ENCODE measurements around the gene SPG11. TPM values are rescaled to one million over a fixed set of nuclear protein-coding genes. Genes with fewer than 3 reads are reported as not detected.

The SPG11 gene
- polyA plus RNA-seq, 4 donors: 33.5 to 63.8 (median 34.7) TPM

- Histone ChIP-seq H3K27ac (ENCODE audit: low read depth in 1 of 3, low read length in 2 of 3) (no peak overlapping the region), H3K36me3 (ENCODE audit: control insufficient read depth in 3 of 3, insufficient read depth in 2 of 3, low read depth in 1 of 3, low read length in 3 of 3) (peaks cover 20 to 50% (median 28%) of the 10 kb centered on the region in 3 donors), H3K4me1 (ENCODE audit: control insufficient read depth in 3 of 3, insufficient read depth in 2 of 3, low read depth in 1 of 3, low read length in 2 of 3) (no peaks in the 10 kb centered on the region), H3K9me3 (ENCODE audit: control insufficient read depth in 2 of 2, insufficient read depth in 1 of 2, low read depth in 1 of 2, low read length in 1 of 2) (no peaks in the 10 kb centered on the region), H3K27me3 (ENCODE audit: control insufficient read depth in 3 of 3, insufficient read depth in 3 of 3, low read length in 3 of 3) (no peaks in the 10 kb centered on the region), H3K4me3 (ENCODE audit: low read depth in 1 of 3, low read length in 3 of 3) (no peak overlapping the region)
- FAIRE-seq: no peak
- WGBS, 3 donors: 91 to 96% (median 95%) methylated on average over 3 of the region's 3 CpGs
- DNase-seq: no peak
Measured at GRCh38 chr15:44595656-44596510, 67.6 kb downstream of the SPG11 start.

- Histone ChIP-seq H3K36me3 (ENCODE audit: control insufficient read depth in 3 of 3, insufficient read depth in 2 of 3, low read depth in 1 of 3, low read length in 3 of 3) (peaks cover 23 to 50% (median 30%) of the 10 kb centered on the region in 3 donors), H3K27ac (ENCODE audit: low read depth in 1 of 3, low read length in 2 of 3) (no peak overlapping the region), H3K4me3 (ENCODE audit: low read depth in 1 of 3, low read length in 3 of 3) (no peak overlapping the region), H3K9me3 (ENCODE audit: control insufficient read depth in 2 of 2, insufficient read depth in 1 of 2, low read depth in 1 of 2, low read length in 1 of 2) (no peaks in the 10 kb centered on the region), H3K27me3 (ENCODE audit: control insufficient read depth in 3 of 3, insufficient read depth in 3 of 3, low read length in 3 of 3) (no peaks in the 10 kb centered on the region), H3K4me1 (ENCODE audit: control insufficient read depth in 3 of 3, insufficient read depth in 2 of 3, low read depth in 1 of 3, low read length in 2 of 3) (no peaks in the 10 kb centered on the region)
- DNase-seq (no peak), FAIRE-seq (no peak)
- 45 to 77% (median 67%) methylated on average over 1 of the region's 1 CpG for WGBS, 3 donors
Measured at GRCh38 chr15:44595246-44595645, 68.2 kb downstream of the SPG11 start.

GRCh38 chr15:44593042-44593736, 70.3 kb downstream of the SPG11 start:
- WGBS, 3 donors: 87 to 90% (median 87%) methylated on average over 7 of the region's 7 CpGs
- DNase-seq (no peak), FAIRE-seq (no peak)
- no peaks in the 10 kb centered on the region for H3K4me1 ChIP-seq (ENCODE audit: control insufficient read depth in 3 of 3, insufficient read depth in 2 of 3, low read depth in 1 of 3, low read length in 2 of 3)
- H3K27me3 ChIP-seq (ENCODE audit: control insufficient read depth in 3 of 3, insufficient read depth in 3 of 3, low read length in 3 of 3): no peaks in the 10 kb centered on the region
- H3K9me3 ChIP-seq (ENCODE audit: control insufficient read depth in 2 of 2, insufficient read depth in 1 of 2, low read depth in 1 of 2, low read length in 1 of 2): peaks cover 0 to 9% of the 10 kb centered on the region in 2 donors
- H3K27ac ChIP-seq (ENCODE audit: low read depth in 1 of 3, low read length in 2 of 3): no peak overlapping the region
- H3K4me3 ChIP-seq (ENCODE audit: low read depth in 1 of 3, low read length in 3 of 3): no peak overlapping the region
- peaks cover 24 to 59% (median 37%) of the 10 kb centered on the region in 3 donors for H3K36me3 ChIP-seq (ENCODE audit: control insufficient read depth in 3 of 3, insufficient read depth in 2 of 3, low read depth in 1 of 3, low read length in 3 of 3)

- Histone ChIP-seq H3K27me3 (ENCODE audit: control insufficient read depth in 3 of 3, insufficient read depth in 3 of 3, low read length in 3 of 3) (no peaks in the 10 kb centered on the region), H3K9me3 (ENCODE audit: control insufficient read depth in 2 of 2, insufficient read depth in 1 of 2, low read depth in 1 of 2, low read length in 1 of 2) (peaks cover 0 to 9% of the 10 kb centered on the region in 2 donors), H3K4me3 (ENCODE audit: low read depth in 1 of 3, low read length in 3 of 3) (no peak overlapping the region), H3K4me1 (ENCODE audit: control insufficient read depth in 3 of 3, insufficient read depth in 2 of 3, low read depth in 1 of 3, low read length in 2 of 3) (no peaks in the 10 kb centered on the region), H3K27ac (ENCODE audit: low read depth in 1 of 3, low read length in 2 of 3) (no peak overlapping the region), H3K36me3 (ENCODE audit: control insufficient read depth in 3 of 3, insufficient read depth in 2 of 3, low read depth in 1 of 3, low read length in 3 of 3) (peaks cover 21 to 64% (median 41%) of the 10 kb centered on the region in 3 donors)
- DNase-seq (no peak), FAIRE-seq (no peak)
- 86 to 100% (median 96%) methylated on average over 1 of the region's 1 CpG for WGBS, 3 donors
Measured at GRCh38 chr15:44591326-44591725, 72.1 kb downstream of the SPG11 start.

- FAIRE-seq (no peak), DNase-seq (peak in 1 of 2 donors; percentile 26)
- no peak overlapping the region for H3K27ac ChIP-seq (ENCODE audit: low read depth in 1 of 3, low read length in 2 of 3)
- H3K36me3 ChIP-seq (ENCODE audit: control insufficient read depth in 3 of 3, insufficient read depth in 2 of 3, low read depth in 1 of 3, low read length in 3 of 3): peaks cover 24 to 64% (median 39%) of the 10 kb centered on the region in 3 donors
- WGBS, 3 donors: 13 to 71% (median 50%) methylated on average over 5 of the region's 5 CpGs
- H3K4me1 ChIP-seq (ENCODE audit: control insufficient read depth in 3 of 3, insufficient read depth in 2 of 3, low read depth in 1 of 3, low read length in 2 of 3): no peaks in the 10 kb centered on the region
- H3K4me3 ChIP-seq (ENCODE audit: low read depth in 1 of 3, low read length in 3 of 3): no peak overlapping the region
- no peaks in the 10 kb centered on the region for H3K27me3 ChIP-seq (ENCODE audit: control insufficient read depth in 3 of 3, insufficient read depth in 3 of 3, low read length in 3 of 3)
- peaks cover 0 to 9% of the 10 kb centered on the region in 2 donors for H3K9me3 ChIP-seq (ENCODE audit: control insufficient read depth in 2 of 2, insufficient read depth in 1 of 2, low read depth in 1 of 2, low read length in 1 of 2)
Measured at GRCh38 chr15:44588541-44588940, 74.9 kb downstream of the SPG11 start.

- Histone ChIP-seq H3K27ac (ENCODE audit: low read depth in 1 of 3, low read length in 2 of 3) (no peak overlapping the region), H3K27me3 (ENCODE audit: control insufficient read depth in 3 of 3, insufficient read depth in 3 of 3, low read length in 3 of 3) (no peaks in the 10 kb centered on the region), H3K4me3 (ENCODE audit: low read depth in 1 of 3, low read length in 3 of 3) (no peak overlapping the region), H3K9me3 (ENCODE audit: control insufficient read depth in 2 of 2, insufficient read depth in 1 of 2, low read depth in 1 of 2, low read length in 1 of 2) (peaks cover 0 to 9% of the 10 kb centered on the region in 2 donors), H3K36me3 (ENCODE audit: control insufficient read depth in 3 of 3, insufficient read depth in 2 of 3, low read depth in 1 of 3, low read length in 3 of 3) (peaks cover 14 to 60% (median 35%) of the 10 kb centered on the region in 3 donors), H3K4me1 (ENCODE audit: control insufficient read depth in 3 of 3, insufficient read depth in 2 of 3, low read depth in 1 of 3, low read length in 2 of 3) (no peaks in the 10 kb centered on the region)
- FAIRE-seq (no peak), DNase-seq (no peak)
- 88 to 98% (median 92%) methylated on average over 2 of the region's 2 CpGs for WGBS, 3 donors
Measured at GRCh38 chr15:44585633-44586032, 77.8 kb downstream of the SPG11 start.

GRCh38 chr15:44584162-44584749, 79.2 kb downstream of the SPG11 start:
- H3K27ac ChIP-seq (ENCODE audit: low read depth in 1 of 3, low read length in 2 of 3): no peak overlapping the region
- H3K4me3 ChIP-seq (ENCODE audit: low read depth in 1 of 3, low read length in 3 of 3): no peak overlapping the region
- WGBS, 3 donors: 81 to 84% (median 82%) methylated on average over 5 of the region's 5 CpGs
- H3K9me3 ChIP-seq (ENCODE audit: control insufficient read depth in 2 of 2, insufficient read depth in 1 of 2, low read depth in 1 of 2, low read length in 1 of 2): peaks cover 0 to 6% of the 10 kb centered on the region in 2 donors
- FAIRE-seq (no peak), DNase-seq (peak; percentile 21 to 55)
- H3K36me3 ChIP-seq (ENCODE audit: control insufficient read depth in 3 of 3, insufficient read depth in 2 of 3, low read depth in 1 of 3, low read length in 3 of 3): peaks cover 11 to 52% (median 25%) of the 10 kb centered on the region in 3 donors
- no peaks in the 10 kb centered on the region for H3K27me3 ChIP-seq (ENCODE audit: control insufficient read depth in 3 of 3, insufficient read depth in 3 of 3, low read length in 3 of 3)
- no peaks in the 10 kb centered on the region for H3K4me1 ChIP-seq (ENCODE audit: control insufficient read depth in 3 of 3, insufficient read depth in 2 of 3, low read depth in 1 of 3, low read length in 2 of 3)

- WGBS, 3 donors: 85 to 93% (median 86%) methylated on average over 2 of the region's 2 CpGs
- FAIRE-seq: no peak
- H3K4me3 ChIP-seq (ENCODE audit: low read depth in 1 of 3, low read length in 3 of 3): no peak overlapping the region
- no peak overlapping the region for H3K27ac ChIP-seq (ENCODE audit: low read depth in 1 of 3, low read length in 2 of 3)
- H3K4me1 ChIP-seq (ENCODE audit: control insufficient read depth in 3 of 3, insufficient read depth in 2 of 3, low read depth in 1 of 3, low read length in 2 of 3): no peaks in the 10 kb centered on the region
- DNase-seq: no peak
- H3K36me3 ChIP-seq (ENCODE audit: control insufficient read depth in 3 of 3, insufficient read depth in 2 of 3, low read depth in 1 of 3, low read length in 3 of 3): peaks cover 7 to 48% (median 10%) of the 10 kb centered on the region in 3 donors
- H3K27me3 ChIP-seq (ENCODE audit: control insufficient read depth in 3 of 3, insufficient read depth in 3 of 3, low read length in 3 of 3): no peaks in the 10 kb centered on the region
- H3K9me3 ChIP-seq (ENCODE audit: control insufficient read depth in 2 of 2, insufficient read depth in 1 of 2, low read depth in 1 of 2, low read length in 1 of 2): no peaks in the 10 kb centered on the region
Measured at GRCh38 chr15:44580105-44580504, 83.4 kb downstream of the SPG11 start.

Measured in small intestine (tissue), 7 donors.